Activated CD8-positive, alpha-beta memory T cell treated with anti-CD3 and anti-CD28 coated beads, Interleukin-2, amount 50 U/mL, for 24 hours (primary cell): ENCODE results near the gene ITPK1.

ENCODE experiments used
- DNase-seq: peaks from one replicate; pipeline ENCODE4 v3.0.0-alpha.2; 2020; ENCODE audit errors: extremely low read depth

The ITPK1 gene

DNA sequence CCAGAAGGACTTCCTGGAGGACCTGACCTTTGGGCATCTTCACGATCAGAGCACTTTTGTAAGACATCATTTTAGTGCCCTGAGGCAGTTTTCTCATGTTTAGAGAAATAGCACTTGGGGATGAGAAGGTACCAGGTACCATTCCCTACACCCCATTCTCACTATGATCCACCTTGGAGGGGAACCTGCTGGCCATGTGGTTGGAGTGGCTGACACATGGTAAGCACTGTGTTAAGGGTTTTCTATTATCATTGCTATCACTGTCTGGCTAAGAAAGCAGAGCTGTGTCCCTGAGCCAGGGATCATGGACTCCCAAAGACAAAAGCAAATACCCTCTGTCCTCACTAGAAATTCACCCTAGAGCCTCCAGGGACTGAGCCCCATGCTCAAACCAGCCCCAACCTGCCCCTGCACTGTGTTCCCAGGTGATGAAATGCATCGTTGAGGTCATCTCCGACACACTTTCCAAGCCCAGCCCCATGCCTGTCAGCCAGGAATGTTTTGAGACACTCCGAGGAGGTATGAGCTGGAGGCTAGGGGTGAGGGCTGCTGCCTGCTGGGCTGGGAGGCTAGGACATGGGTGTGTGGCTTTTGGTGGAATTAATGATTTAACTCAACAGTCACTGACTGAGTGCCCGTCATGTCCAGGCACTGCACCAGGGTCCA is 189.4 kb downstream of the ITPK1 start:
- DNase-seq, result no peak

DNA sequence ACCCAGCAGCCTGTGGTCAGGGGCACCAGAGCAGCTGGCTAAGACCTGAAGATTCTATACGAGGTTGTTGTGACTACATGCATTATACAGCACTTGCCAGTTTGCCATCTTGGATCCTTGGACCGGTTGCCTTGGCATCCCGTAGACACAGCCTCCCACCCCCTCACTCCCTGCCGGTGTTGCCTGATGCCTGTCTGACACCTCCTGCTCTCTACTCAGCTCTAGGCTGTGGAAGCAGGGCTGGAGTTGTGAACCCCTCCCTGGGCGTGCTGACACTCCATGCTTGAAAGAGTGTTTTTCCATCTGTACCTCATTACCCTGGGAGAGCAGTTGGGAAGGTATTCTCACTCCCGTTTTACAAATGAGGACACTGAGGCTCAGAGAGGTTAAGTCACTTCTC is 190.3 kb downstream of the ITPK1 start:
- DNase-seq, result no peak

DNA sequence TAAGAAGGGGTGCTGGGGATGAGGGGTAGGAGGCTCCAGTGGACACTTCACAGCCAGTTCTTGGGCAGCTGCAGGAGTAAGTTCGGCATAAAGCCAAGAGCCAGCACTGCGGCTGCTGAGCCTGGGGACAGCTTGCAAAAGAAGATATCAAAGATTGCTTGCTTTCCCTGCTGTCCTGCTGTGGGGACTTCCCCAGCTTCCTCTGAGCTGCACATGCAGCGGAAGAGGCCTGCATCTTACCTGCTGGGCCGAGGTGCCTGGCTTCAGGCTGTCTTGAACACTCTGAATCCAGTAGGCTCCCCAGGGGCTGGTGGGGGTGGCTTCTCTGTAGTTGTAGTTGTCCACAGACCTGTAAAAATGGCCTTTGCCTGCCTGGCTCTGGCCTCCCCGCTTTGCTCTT is 191.5 kb downstream of the ITPK1 start:
- DNase-seq, result no peak

DNA sequence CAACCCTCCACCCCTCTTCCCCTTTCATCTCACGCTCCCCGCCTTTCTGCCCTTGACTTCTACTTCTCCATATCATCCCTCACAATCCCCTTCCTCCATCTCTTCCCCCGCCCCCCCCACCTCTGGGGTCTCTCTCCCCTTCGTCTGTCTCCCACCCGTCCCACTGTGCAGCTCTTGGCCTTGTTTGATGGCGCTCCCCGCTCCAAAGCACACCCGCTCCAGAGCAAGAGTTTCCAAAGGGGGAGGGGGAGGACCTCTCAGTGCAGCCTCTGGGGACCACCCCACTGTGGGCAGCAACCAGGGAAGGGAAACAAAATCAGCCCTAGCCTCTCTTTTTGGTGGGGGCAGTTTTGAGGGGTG is 192.0 kb downstream of the ITPK1 start:
- DNase-seq, result no peak

DNA sequence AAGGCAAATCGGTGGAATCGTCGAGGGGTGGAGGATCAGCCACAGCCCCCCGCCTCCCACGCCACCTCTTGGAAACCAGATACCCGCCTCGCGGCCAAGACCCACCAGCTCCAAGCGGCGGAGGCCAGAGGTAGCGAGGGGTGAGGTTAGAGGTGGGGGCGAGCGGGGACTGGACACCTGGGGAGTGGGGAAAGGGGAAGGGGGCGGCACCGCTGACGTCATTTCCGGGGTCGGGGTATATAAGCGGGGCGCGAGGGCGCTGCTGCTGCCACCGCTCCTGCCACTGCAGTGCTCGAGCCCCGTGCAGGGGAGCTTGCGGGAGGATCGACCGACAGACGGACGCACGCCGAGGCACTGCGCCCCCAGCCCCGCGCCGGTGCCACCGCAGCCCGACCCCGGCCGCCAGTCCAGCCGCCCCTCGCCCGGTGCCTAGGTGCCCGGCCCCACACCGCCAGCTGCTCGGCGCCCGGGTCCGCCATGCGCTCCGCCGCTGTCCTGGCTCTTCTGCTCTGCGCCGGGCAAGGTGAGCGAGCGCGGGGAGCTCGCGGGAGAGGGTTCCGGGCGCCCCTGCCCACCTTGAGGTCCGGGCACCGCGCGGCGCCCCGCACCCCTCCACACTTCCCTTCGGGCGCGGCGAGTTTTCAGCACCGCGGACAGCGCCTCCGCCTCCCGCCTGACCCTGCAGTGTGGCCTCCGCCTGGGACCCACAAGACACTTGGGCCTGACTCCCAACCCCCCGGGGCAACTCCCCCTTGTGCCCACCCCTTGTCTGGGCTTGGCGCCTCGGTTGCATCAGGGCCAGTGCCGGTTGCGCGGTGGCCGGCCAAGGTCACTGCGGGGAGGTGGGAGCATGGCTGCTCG is 192.6 kb downstream of the ITPK1 start, which contains the start of gene CHGA:
TSS of gene CHGA (plus strand) at position 268 of the 861 bp plus-strand sequence. CDS start at position 478, 210 bp downstream.
- no peak for DNase-seq

DNA sequence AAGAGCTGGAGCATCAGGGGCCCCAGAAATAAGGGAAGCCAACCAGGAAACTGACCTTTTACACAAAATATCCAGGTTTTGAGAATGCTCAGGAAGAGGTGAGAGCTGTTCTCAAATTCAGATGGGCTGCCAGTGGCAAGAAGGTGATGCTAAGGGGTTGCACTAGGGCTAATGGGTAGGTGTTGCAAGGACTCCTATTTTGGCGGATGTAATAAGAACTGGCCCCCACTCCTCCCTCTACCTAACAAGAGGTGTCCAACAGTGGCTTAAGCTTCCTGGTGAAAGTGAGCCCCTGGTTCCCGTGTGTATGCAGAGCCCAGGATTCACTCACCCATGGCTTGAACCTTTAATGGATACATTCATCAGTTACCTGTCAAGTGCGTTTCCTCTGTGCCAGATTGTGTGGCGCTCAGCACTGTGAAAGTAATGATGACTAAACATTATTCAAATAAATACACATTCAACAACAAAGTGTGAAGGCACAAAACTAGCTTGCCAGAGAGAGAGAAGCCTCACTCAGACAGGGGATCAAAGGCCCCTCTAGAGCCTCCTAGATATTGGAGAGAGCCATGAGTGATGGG is 193.5 kb downstream of the ITPK1 start:
- no peak for DNase-seq

DNA sequence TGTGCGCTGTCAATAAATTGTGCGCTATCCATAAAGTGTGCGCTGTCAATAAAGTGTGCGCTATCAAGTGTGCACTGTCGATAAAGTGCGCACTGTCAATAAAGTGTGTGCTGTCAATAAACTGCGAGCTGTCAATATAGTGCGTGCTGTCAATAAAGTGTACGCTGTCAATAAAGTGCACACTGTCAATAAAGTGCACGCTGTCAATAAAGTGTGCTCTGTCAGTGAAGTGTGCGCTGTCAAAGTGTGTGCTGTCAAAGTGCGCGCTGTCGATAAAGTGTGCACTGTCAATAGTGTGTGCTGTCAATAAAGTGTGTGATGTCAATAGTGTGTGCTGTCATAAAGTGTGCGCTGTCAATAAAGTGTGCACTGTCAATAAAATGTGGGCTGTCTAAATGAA is 195.7 kb downstream of the ITPK1 start:
- no peak for DNase-seq

DNA sequence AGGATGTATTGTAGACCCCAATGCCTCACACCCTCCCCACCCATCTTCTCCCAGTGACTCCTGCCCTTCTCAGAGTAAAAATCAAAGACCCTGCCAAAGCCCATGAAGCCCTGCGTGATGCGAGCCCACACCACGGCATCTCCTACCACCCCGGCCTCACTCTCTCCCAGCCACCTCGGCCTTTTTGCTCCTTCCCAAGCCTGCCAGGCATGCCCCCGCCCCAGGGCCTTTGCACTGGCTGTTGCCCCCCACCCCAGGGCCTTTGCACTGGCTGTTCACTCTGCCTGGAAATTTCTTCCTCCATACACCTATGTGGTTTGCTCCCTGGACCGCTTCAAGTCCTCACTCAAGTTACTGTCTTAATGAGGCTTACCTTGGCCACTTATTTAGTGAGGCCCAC is 197.8 kb downstream of the ITPK1 start:
- DNase-seq, result no peak

DNA sequence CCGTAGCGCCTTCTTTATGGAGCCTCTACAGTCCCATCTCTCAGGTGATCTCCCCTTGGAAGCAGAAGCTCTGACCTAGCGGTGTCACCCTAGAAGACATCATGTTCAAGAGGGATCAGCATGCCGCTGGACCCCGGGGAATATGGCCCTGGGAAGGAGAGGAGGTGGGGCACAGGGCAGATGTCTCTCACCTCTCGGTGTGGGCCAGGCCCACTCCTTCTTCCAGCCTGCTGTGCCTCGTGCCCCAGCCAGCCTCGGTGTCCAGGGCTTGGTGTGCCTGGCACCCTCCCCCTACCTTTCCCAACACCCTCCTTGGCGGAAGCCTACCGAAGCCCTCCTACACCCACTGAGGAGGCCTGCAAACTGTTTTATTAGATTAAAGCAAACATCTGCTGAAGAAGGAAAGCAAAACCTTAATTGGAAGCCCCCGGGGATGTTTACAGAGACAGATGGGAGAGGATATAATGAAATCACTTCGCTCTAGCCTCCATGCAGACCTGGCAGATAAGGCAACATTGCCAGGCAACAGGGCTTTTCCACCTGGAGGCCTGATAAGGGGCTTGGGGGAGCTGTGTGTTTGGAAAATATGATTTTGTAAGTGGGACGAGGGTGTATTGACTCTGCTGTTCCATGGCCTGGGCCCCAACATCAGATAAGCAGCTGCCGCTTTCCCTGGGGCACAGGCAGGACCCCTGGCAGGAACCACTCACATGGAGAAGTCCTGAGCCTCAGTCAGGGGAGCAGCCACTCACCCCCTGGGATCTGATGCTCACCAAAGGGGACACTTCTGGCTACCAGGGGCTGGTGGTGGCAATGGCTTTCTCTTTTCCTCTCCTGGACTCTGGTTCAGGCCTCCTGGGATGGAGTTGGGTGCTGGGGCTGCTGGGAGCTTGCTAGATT is 198.4 kb downstream of the ITPK1 start:
- no peak for DNase-seq

DNA sequence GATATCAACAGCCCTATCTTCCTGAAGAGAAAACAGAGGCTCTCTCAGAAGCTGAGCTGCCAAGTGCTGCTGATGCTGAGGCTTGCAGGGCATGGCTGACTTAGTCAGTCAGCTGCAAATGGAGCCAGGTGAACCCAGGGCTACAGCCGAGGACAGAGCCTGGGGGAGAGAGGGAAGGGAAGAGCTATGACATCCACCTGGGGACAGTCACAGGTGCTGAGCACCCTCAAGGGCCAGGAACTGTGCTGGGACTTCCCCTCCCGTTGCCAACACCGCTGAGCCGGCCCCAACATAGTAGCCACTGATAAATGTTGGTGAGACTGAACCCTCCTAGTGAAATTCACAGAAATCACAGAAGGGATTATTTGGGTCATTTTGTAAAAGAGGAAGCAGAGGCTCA is 199.5 kb downstream of the ITPK1 start:
- no peak for DNase-seq

DNA sequence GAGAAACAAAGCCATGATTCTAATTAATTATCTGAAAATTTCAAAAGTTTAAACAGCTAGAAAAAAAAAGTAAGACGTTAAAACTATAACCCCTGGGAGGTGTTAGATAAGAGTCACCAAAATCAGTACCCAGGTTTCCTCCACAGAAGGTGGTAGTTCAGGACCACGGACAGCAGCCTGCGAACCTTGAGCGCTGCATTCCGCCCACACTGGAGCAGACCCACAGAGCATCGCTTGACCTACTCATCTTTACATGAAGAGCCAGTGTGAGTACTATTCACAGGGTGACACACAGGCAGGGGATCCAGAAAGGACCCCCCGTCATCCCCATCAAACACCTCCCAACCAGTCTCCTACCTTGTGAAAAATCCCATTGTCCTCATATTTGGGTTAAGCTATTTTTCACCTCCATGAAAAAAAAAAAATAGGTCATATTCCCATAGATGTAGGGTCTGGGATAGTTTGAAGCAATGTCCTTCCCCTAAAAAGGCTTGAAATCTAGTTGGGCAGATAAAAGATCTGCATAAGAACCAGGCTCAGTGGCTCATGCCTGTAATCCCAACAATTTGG is 201.6 kb downstream of the ITPK1 start:
- no peak for DNase-seq

DNA sequence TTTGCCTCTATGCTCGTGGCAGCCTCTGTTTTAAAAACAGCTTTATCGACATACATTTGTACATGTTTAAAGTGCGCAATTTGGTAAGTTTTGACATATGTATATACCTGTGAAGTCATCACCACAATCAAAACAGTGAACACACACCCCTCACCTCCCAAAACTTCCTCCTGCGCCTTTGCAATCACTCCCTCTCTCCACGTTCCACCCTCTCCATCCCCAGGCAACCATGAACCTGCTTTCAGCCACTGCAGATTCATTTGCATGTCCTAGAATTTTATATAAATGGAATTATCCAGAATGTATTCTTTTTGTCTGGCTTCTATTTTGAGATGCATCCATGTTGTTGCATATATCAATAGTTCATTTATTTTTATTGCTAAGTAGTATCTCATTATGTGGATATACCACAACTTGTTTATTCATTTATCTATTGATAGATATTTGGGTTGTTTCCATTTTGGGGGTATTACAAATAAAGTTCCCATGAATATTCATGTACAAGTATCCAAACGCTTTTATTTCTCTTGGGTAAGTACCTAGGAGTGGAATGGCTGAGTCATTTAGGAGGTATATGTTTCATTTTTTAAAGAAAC is 208.3 kb downstream of the ITPK1 start:
- no peak for DNase-seq

DNA sequence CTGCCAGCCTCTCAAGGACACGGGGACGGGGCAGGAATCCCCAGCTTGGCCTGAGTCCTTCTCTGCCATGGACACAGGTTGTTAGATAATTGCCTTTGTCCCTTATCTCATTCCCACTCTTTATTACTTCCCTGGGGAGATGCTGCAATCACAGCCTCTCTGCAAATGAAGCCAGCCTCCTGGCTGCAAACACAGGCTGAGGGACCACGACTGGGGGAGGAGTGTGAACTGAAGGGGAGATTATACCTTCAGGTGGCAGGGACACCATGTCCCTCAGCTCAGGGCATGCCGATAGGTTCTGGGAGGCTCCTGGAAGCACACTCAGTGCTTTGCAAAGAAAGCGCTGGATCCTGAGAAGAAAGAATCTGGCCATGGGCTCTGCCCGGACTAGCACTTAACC is 208.9 kb downstream of the ITPK1 start:
- DNase-seq, result no peak

DNA sequence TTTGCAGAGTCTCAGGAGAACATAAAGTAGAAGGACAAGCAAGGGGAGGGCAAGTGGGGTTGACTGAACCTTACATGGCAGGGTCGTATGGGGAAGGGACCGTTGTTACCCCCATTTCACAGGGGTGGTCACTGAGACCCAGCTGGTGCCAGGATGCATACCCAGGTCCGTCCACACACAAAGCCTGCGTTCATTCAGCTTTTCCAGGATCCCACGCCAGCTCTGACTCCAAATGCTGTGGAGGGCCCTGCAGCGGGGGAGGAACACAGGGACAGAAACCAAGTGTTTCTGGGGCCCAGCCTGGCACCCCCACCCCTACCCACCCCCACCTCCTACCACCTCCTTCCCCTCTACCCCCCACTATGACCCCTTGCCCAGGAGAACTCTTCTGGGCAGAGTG is 209.3 kb downstream of the ITPK1 start:
- no peak for DNase-seq

DNA sequence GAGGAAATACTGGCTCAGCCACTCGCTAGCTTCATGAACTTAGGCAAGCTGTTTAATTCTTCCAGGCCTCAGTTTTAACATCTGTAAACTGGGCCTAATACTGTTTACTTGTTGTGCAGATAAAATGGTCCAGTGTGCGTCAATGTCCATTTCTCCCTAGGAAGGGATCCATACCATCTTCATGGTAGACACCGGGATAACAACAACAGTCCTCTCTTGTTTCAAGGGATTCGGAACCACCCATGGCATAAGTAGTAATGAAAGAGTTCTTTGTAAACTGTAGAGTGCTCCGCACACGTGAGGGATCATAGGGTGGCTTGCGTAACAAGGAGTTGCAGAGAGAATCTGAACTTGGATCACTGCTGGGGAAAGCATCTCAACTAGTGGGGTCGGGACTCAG is 210.1 kb downstream of the ITPK1 start:
- no peak for DNase-seq

DNA sequence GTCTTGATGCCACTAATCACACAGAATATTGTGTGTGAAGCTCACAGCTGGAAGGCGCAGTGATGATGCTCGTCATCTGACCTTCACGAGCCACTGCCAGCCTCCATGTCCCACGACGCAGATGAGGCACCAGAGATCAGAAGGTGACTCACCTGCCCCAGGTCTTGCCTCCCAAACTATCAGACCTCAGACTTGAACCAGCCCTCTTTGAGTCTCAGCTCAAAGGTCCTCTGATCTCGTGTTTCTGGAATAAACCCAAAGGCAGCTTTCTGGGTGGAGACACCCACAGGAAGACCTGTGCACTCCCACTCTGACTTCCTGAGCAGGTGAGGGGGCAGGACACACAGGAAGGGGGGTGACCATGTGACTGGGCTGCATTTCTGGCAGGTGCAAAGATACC is 212.4 kb downstream of the ITPK1 start:
- DNase-seq, result peak; percentile 3

DNA sequence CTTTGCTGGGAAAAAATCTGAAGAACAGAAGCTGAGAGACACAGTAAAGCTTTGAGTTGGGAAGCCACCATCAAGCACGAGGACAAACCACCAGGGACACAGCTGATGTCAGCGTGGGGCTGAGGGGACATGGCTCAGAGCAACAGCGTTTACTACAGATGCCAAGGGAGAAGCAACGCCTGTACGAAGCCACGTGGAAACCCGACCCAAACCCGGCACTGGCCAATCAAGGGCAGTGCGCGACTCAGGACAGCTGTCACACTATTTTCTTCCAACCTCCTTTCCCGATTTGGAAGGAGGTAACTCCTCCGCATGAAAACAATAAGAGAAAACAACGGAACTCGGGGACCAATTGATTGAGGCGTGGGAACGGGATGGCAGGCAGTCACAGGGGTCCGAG is 213.0 kb downstream of the ITPK1 start:
- DNase-seq, result no peak

DNA sequence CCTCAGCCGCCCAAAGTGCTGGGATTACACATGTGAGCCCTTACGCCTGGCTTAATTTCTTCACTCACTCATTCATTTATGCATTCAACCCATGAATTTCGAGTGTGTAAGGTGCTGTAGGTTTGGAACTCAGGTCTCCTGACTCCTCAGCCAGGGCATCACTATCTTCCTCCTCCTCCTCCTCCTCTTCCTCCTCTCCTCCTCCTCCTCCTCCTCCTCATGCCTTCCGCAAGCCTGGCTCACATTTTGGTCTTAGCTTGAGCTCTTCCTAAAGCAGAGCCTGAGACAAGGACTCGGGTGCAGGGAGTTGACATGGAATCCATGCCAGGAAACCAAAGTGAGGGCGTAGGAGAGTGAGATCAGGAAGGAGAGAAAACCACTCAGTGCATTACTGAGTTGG is 213.5 kb downstream of the ITPK1 start:
- no peak for DNase-seq

DNA sequence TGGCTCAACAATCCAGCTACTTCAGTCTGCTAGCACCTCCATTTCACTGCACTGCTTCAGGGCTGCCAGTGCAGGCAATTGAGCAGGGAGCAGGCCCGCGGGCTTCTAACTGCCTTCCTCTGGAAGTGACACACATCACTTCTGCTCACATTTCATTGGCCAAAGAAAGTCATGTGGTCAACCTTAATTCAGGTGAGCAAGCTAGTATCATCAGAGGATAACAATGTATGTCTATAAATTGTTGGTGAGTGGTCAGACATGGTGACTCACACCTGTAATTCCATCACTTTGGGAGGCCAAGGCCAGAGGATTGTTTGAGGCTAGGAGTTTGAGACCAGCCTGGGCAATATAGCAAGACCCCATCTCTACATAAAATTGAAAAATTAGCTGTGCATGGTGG is 215.1 kb downstream of the ITPK1 start:
- no peak for DNase-seq

DNA sequence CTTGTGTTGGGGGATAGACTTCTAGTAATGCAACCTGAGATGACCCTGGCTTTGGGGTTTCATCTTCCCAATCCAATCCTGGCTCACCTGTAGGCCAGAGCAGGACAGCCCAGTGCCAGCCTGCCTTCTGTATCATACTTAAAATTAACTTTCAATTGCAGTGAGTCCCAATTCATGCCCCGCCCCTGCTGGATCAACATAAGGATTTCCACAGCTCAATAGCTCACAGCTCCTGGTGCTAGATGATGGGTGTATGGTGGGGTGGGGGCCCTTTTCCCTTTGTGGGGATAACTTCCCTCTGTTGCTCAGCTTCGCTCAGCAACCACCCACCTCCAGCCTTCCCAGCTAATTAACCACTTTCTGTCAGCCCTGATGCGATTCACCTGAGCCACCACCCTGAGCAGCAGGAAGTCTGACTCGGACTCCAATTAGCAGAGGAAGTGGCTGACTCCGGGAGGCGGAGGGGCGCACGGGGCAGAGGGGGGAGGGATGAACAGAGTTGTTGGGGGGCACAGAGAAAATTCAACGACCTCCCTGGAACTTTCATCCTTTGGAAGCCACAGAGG is 217.1 kb downstream of the ITPK1 start:
- no peak for DNase-seq
